Mesenchymal stem cell (in vitro differentiated cells and primary cell): ENCODE data around the gene TSPAN31.

Source experiments
- DNase-seq: peaks from one replicate; pipeline ENCODE4 v3.0.0-alpha.2; 2013
- H2AFZ ChIP-seq: one replicate; pipeline ENCODE4 v1.6.1; 2013; ENCODE audit warnings: low read depth, mild to moderate bottlenecking, control low read depth, inconsistent platforms, low read length, moderate library complexity
- H2AK5ac ChIP-seq: 2 replicates; pipeline ENCODE4 v1.6.1; 2013; ENCODE audit warnings: low read length, moderate library complexity, mild to moderate bottlenecking, inconsistent platforms; ENCODE audit not compliant: severe bottlenecking
- H2BK120ac ChIP-seq: one replicate; pipeline ENCODE4 v1.6.1; 2013; ENCODE audit warnings: low read depth, mild to moderate bottlenecking, inconsistent platforms, low read length, moderate library complexity
- H2BK12ac ChIP-seq, 2 experiments: one replicate each; pipeline ENCODE4 v1.6.1; 2013; ENCODE audit warnings: inconsistent platforms in 2 of 2, low read length in 2 of 2, mild to moderate bottlenecking in 2 of 2, moderate library complexity in 2 of 2, control low read depth in 1 of 2
- H2BK15ac ChIP-seq: one replicate; pipeline ENCODE4 v1.6.1; 2013; ENCODE audit warnings: mild to moderate bottlenecking, low read depth, inconsistent platforms; ENCODE audit not compliant: poor library complexity, severe bottlenecking
- H2BK5ac ChIP-seq: 2 replicates; pipeline ENCODE4 v1.6.1; 2013; ENCODE audit warnings: low read depth, mild to moderate bottlenecking, low read length, control low read depth, inconsistent platforms; ENCODE audit not compliant: poor library complexity, severe bottlenecking
- H3K14ac ChIP-seq, 2 experiments: one replicate each; pipeline ENCODE4 v1.6.1; 2013; ENCODE audit warnings: inconsistent platforms in 2 of 2, low read length in 2 of 2, control low read depth in 1 of 2, mild to moderate bottlenecking in 1 of 2, moderate library complexity in 1 of 2
- H3K18ac ChIP-seq, 2 experiments: one replicate each; pipeline ENCODE4 v1.6.1; 2013; ENCODE audit warnings: inconsistent platforms in 2 of 2, low read length in 2 of 2, control low read depth in 1 of 2, low read depth in 1 of 2, mild to moderate bottlenecking in 1 of 2
- H3K23ac ChIP-seq, 2 experiments: one replicate each; pipeline ENCODE4 v1.6.1; 2013; ENCODE audit warnings: inconsistent platforms in 2 of 2, low read length in 2 of 2, mild to moderate bottlenecking in 2 of 2, moderate library complexity in 2 of 2, control low read depth in 1 of 2
- H3K27ac ChIP-seq: 2 replicates; pipeline ENCODE4 v1.5.1; 2013; ENCODE audit warnings: mild to moderate bottlenecking, moderate library complexity, low read length, control low read depth, inconsistent platforms; ENCODE audit not compliant: poor library complexity, severe bottlenecking
- H3K27me3 ChIP-seq, 2 experiments: 2 replicates each; pipeline versions ENCODE4 v1.6.1 to v1.7.0; 2013; ENCODE audit warnings: low read length in 2 of 2, mild to moderate bottlenecking in 2 of 2, moderate library complexity in 2 of 2, control low read depth in 1 of 2, inconsistent platforms in 1 of 2; ENCODE audit not compliant: control insufficient read depth in 1 of 2, insufficient read depth in 1 of 2
- H3K36me3 ChIP-seq, 2 experiments: 2 replicates each; pipeline versions ENCODE4 v1.6.1 to v1.7.0; 2013; ENCODE audit warnings: low read length in 2 of 2, control low read depth in 1 of 2, inconsistent platforms in 1 of 2, low read depth in 1 of 2, mild to moderate bottlenecking in 1 of 2; ENCODE audit not compliant: insufficient read depth in 2 of 2, control insufficient read depth in 1 of 2
- H3K4ac ChIP-seq, 2 experiments: one replicate each; pipeline ENCODE4 v1.6.1; 2013; ENCODE audit warnings: inconsistent platforms in 2 of 2, low read length in 2 of 2, mild to moderate bottlenecking in 2 of 2, moderate library complexity in 2 of 2, control low read depth in 1 of 2, low read depth in 1 of 2
- H3K4me1 ChIP-seq: 2 replicates; pipeline ENCODE4 v1.6.1; 2013; ENCODE audit warnings: low read depth, low read length, control low read depth; ENCODE audit not compliant: control insufficient read depth, insufficient read depth
- H3K4me2 ChIP-seq: 2 replicates; pipeline ENCODE4 v1.6.1; 2013; ENCODE audit warnings: low read length, mild to moderate bottlenecking, inconsistent platforms; ENCODE audit not compliant: poor library complexity, severe bottlenecking
- H3K4me3 ChIP-seq, 2 experiments: 2 replicates each; pipeline versions ENCODE4 v1.5.1 to v1.7.0; 2013; ENCODE audit warnings: low read length in 2 of 2, mild to moderate bottlenecking in 2 of 2, control low read depth in 1 of 2, low read depth in 1 of 2; ENCODE audit not compliant: insufficient read depth in 1 of 2
- H3K79me1 ChIP-seq: replicated peaks from 2 replicates; pipeline ENCODE4 v1.6.1; 2013; ENCODE audit warnings: mild to moderate bottlenecking, control low read depth, low read length, inconsistent platforms; ENCODE audit not compliant: poor library complexity, severe bottlenecking
- H3K9ac ChIP-seq: 2 replicates; pipeline ENCODE4 v1.7.0; 2013; ENCODE audit warnings: mild to moderate bottlenecking, low read length, moderate library complexity
- H3K9me3 ChIP-seq: 2 replicates; pipeline ENCODE4 v1.7.0; 2013; ENCODE audit warnings: mild to moderate bottlenecking, low read length; ENCODE audit not compliant: control insufficient read depth
- H4K8ac ChIP-seq: one replicate; pipeline ENCODE4 v1.6.1; 2013; ENCODE audit warnings: inconsistent platforms, mild to moderate bottlenecking, low read length, moderate library complexity
- H4K91ac ChIP-seq: one replicate; pipeline ENCODE4 v1.6.1; 2013; ENCODE audit warnings: mild to moderate bottlenecking, low read length, inconsistent platforms
- WGBS: methylation state at CpG from one replicate; pipeline ENCODE4 v1.1.7; 2013; ENCODE audit warnings: mixed read lengths; 5-methylcytosine and 5-hydroxymethylcytosine counted together

The TSPAN31 gene

DNA sequence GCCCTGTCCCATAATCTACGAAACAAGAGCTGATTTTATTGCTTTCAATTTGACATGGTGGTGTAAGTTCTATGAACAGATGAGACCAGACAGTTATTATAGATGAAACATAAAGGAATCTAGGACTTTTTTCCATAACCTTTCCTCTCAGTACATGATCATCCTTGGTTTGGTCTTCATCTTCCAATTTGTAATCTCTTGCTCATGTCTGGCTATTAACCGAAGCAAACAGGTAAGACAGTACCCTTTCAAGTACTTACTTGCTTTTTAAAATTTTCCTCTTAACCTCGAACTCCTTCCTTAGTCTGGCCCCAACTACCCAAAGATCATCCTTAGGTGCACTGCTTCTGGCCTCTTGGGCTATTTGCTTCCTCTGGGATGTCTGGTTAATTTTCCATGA lies 1.2 kb downstream of the TSPAN31 start:
- Histone ChIP-seq H2AFZ (no peak overlapping the region), H3K4me2 (peak overlapping the region; percentile 79), H2BK12ac (no peak overlapping the region), H2BK15ac (no peak overlapping the region), H2AK5ac (no peak overlapping the region), H3K27ac (no peak overlapping the region), H3K36me3 (peaks cover 27 to 50% of the 10 kb centered on the region in 2 experiments), H3K4ac (no peak overlapping the region), H4K91ac (no peak overlapping the region), H2BK120ac (no peak overlapping the region), H3K23ac (no peak overlapping the region), H4K8ac (no peak overlapping the region), H3K4me1 (peaks cover 14% of the 10 kb centered on the region), H3K79me1 (peaks cover 11% of the 10 kb centered on the region), H3K9ac (peak overlapping the region; percentile 98), H3K4me3 (peak overlapping the region in 1 of 2 experiments; percentile 96), H3K9me3 (no peaks in the 10 kb centered on the region), H3K18ac (no peak overlapping the region), H2BK5ac (no peak overlapping the region), H3K27me3 (peaks cover 15 to 16% of the 10 kb centered on the region in 2 experiments), H3K14ac (no peak overlapping the region)
- DNase-seq, result no peak
- 100% methylated on average over 2 of the region's 3 CpGs for WGBS

DNA sequence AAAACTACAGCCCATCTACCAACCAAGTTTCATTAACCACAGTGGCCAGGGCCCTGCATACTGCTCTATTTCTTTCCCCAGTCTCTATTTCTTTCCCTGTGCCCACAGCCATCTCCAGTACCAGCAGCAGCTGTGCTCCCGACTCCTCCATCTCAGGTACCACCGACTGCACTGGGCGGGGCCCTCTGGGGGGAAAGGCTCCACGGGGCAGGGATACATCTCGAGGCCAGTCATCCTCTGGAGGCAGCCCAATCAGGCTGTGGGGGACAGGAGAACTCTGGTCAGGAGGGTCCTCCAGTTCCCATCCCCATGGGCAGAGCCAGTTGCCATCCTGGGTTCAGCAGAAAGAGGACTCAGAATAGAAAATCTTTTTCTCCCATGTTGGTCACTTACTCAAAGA lies 4.2 kb downstream of the TSPAN31 start:
- DNase-seq, result no peak
- Histone ChIP-seq H3K9me3 (no peaks in the 10 kb centered on the region), H2BK12ac (no peak overlapping the region), H3K27ac (no peak overlapping the region), H3K79me1 (peaks cover 11% of the 10 kb centered on the region), H2AFZ (no peak overlapping the region), H3K4me3 (no peak overlapping the region), H2AK5ac (no peak overlapping the region), H2BK15ac (no peak overlapping the region), H3K4me1 (peaks cover 18% of the 10 kb centered on the region), H3K18ac (no peak overlapping the region), H2BK5ac (no peak overlapping the region), H3K27me3 (peaks cover 0 to 5% of the 10 kb centered on the region in 2 experiments), H4K91ac (no peak overlapping the region), H2BK120ac (no peak overlapping the region), H3K4me2 (no peak overlapping the region), H3K4ac (no peak overlapping the region), H3K14ac (no peak overlapping the region), H3K23ac (no peak overlapping the region), H3K9ac (no peak overlapping the region), H3K36me3 (peaks cover 27 to 53% of the 10 kb centered on the region in 2 experiments), H4K8ac (no peak overlapping the region)
- 100% methylated on average over 5 of the region's 5 CpGs for WGBS

DNA sequence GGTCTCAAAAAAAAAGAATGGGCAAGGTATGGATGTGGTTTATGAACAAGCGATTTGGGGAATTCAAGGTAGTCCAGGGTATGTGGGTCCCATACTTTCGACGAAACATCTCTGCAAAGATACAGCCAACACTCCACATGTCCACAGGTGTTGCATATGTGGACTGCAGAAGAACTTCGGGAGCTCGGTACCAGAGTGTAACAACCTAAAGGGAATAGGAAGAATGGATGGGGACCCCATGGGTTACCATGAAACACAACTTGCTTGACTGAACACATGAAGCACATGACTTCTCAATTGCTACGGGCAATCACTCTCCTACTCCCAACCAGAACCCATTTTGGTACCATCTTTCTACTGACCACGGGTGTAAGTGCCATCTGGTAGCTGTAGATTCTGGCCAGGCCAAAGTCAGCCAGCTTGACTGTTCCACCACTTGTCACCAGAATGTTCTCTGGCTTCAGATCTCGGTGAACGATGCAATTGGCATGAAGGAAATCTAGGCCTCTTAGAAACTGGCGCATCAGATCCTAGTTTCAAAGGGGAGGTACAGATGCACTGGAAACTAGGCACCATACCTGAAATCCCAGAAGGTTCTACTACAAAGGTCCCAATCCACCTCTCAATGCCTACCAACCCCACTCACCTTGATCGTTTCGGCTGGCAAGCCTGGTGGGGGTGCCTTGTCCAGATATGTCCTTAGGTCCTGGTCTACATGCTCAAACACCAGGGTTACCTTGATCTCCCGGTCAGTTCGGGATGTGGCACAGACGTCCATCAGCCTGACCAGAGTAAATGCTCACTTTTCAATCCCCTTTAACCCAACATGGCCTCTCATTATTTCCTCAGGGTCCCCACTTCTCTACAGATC lies 6.0 kb downstream of the TSPAN31 start:
- Histone ChIP-seq H3K79me1 (peaks cover 11% of the 10 kb centered on the region), H3K4me3 (peak overlapping the region; percentile 70 to 89), H3K36me3 (peaks cover 27 to 52% of the 10 kb centered on the region in 2 experiments), H3K9ac (peak overlapping the region; percentile 98), H4K8ac (no peak overlapping the region), H2AK5ac (peak overlapping the region; percentile 15), H3K27me3 (peaks cover 0 to 12% of the 10 kb centered on the region in 2 experiments), H3K18ac (no peak overlapping the region), H3K9me3 (no peaks in the 10 kb centered on the region), H3K14ac (peak overlapping the region in 1 of 2 experiments; percentile 68), H3K4me1 (peaks cover 15% of the 10 kb centered on the region), H3K23ac (peak overlapping the region in 1 of 2 experiments; percentile 16), H2BK5ac (no peak overlapping the region), H2BK12ac (peak overlapping the region in 1 of 2 experiments; percentile 50), H2AFZ (no peak overlapping the region), H2BK120ac (no peak overlapping the region), H3K4ac (peak overlapping the region in 1 of 2 experiments; percentile 89), H3K27ac (peak overlapping the region; percentile 77), H3K4me2 (peak overlapping the region; percentile 73), H4K91ac (peak overlapping the region; percentile 1), H2BK15ac (no peak overlapping the region)
- WGBS, result 97% methylated on average over 15 of the region's 15 CpGs
- no peak for DNase-seq

DNA sequence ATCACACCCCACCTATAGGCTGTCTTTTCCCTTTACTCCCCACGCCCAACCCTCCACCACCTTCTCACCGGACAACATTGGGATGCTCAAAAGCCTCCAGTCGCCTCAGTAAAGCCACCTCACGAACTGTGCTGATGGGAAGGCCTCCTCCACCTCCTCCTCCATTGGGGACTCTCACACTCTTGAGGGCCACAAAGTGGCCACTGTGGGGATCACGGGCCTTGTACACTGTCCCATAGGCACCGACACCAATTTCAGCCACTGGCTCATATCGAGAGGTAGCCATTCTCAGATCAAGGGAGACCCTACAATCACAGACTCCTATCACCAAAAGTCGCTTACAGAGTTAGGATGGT lies 6.6 kb downstream of the TSPAN31 start:
- Histone ChIP-seq H2AK5ac (peak overlapping the region; percentile 15), H3K4ac (peak overlapping the region in 1 of 2 experiments; percentile 89), H3K79me1 (peaks cover 11% of the 10 kb centered on the region), H2BK5ac (no peak overlapping the region), H3K4me1 (peaks cover 17% of the 10 kb centered on the region), H3K4me3 (peak overlapping the region; percentile 70 to 89), H4K91ac (peak overlapping the region; percentile 85), H2BK12ac (peak overlapping the region; percentile 50 to 75), H3K9ac (peak overlapping the region; percentile 98), H3K23ac (peak overlapping the region in 1 of 2 experiments; percentile 16), H2AFZ (no peak overlapping the region), H4K8ac (peak overlapping the region; percentile 77), H3K4me2 (peak overlapping the region; percentile 73), H3K36me3 (peaks cover 26 to 46% of the 10 kb centered on the region in 2 experiments), H3K27ac (peak overlapping the region; percentile 77), H3K14ac (peak overlapping the region in 1 of 2 experiments; percentile 68), H3K9me3 (no peaks in the 10 kb centered on the region), H3K27me3 (peaks cover 6 to 18% of the 10 kb centered on the region in 2 experiments), H2BK15ac (no peak overlapping the region), H3K18ac (peak overlapping the region; percentile 55 to 74), H2BK120ac (no peak overlapping the region)
- no peak for DNase-seq
- 14% methylated on average over 8 of the region's 8 CpGs for WGBS
